NCI-H345 treated with DMSO at 0.1 percent for 48 hours (cell line): ENCODE measurements around the gene LARP4.

Experiments
- DNase-seq: peaks from one replicate; lab custom pipeline; 2025; ENCODE audit not compliant: unreplicated experiment; lab: John Stamatoyannopoulos, UW

Gene LARP4

DNA sequence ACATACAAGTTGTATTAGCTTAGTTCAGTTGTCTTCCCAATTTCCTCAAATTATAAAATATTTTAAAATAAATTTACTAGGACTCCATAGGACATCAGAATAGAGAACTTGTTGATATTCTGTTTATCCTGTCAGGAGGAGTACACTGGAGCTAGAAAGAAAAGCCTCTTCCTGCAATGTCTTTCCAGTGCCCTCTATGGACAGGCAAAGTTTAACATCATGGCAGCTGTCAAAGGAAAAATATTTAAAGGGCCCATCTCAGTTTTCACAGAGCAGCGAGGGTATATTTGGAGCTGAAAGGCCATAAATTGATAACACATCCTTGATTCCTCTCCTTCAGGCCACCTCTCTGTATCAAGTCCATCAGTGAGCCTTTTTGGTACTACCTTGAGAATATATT lies 123.1 kb downstream of the LARP4 start:
- DNase-seq: no peak

- DNase-seq: no peak
Measured at GRCh38 chr12:50524621-50525020, 123.9 kb downstream of the LARP4 start.

- no peak for DNase-seq
Measured at GRCh38 chr12:50525422-50525821, 124.7 kb downstream of the LARP4 start.

DNA sequence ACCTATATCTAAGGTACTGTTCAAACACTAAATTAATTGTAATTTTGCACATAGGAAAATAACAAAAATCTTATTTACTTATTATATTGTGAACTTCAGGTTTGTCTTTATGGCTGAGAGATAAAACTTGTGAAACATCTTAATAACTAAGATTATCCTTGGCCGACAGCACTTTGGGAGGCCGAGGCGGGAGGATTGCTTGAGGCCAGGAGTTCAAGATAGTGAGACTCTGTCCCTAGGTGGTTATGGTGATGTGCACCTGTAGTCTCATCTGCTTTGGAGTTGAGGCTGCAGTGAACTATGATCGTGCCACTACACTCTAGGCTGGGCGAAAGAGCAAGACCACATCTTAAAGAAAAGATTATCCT lies 126.7 kb downstream of the LARP4 start:
- DNase-seq: no peak

GRCh38 chr12:50528800-50529199 lies 128.1 kb downstream of the LARP4 start:
- DNase-seq: no peak

GRCh38 chr12:50529345-50529744 lies 128.7 kb downstream of the LARP4 start:
- no peak for DNase-seq
